OCI-LY3 (cell line): ENCODE measurements around the gene SVEP1.

Source experiments
- H2AFZ ChIP-seq: fragments of 200-600, 300-600 bp; shearing (Covaris generic); 2 replicates; pipeline ENCODE4 v1.6.0; 2014; ENCODE audit warnings: antibody characterized with exemption, low read depth, low read length
- H3K27ac ChIP-seq: fragments of 200-600, 300-600 bp; sonication (generic); 2 replicates; pipeline ENCODE4 v1.5.1; 2014; ENCODE audit warnings: mild to moderate bottlenecking, low read length, moderate library complexity, mixed read lengths
- H3K27me3 ChIP-seq: fragments of 200-600, 300-600 bp; sonication (generic); 2 replicates; pipeline ENCODE4 v1.6.1; 2014; ENCODE audit warnings: low read depth, low read length, mixed read lengths
- H3K36me3 ChIP-seq: fragments of 200-600, 300-600 bp; sonication (generic); replicated peaks from 2 replicates; pipeline ENCODE3; 2014; ENCODE audit warnings: low read depth, low read length, mixed read lengths
- H3K4me1 ChIP-seq: fragments of 300-600, 200-600 bp; sonication (generic); 2 replicates; pipeline ENCODE4 v1.6.1; 2014; ENCODE audit warnings: low read length, mixed read lengths
- H3K4me2 ChIP-seq: fragments of 200-600, 300-600 bp; sonication (generic); 2 replicates; pipeline ENCODE4 v1.6.1; 2014; ENCODE audit warnings: low read length, mixed read lengths
- H3K4me3 ChIP-seq: fragments of 300-600, 200-600 bp; sonication (generic); 2 replicates; pipeline ENCODE4 v1.5.1; 2014; ENCODE audit warnings: antibody characterized with exemption, mild to moderate bottlenecking, low read length, moderate library complexity
- H3K79me2 ChIP-seq: fragments of 300-600, 200-600 bp; shearing (Covaris generic); 2 replicates; pipeline ENCODE4 v1.6.1; 2014; ENCODE audit warnings: mild to moderate bottlenecking, low read length, mixed read lengths
- H3K9ac ChIP-seq: fragments of 300-600, 200-600 bp; shearing (Covaris generic); 2 replicates; pipeline ENCODE4 v1.6.0; 2014; ENCODE audit warnings: mild to moderate bottlenecking, low read length, moderate library complexity
- H3K9me3 ChIP-seq: fragments of 200-600, 300-600 bp; shearing (Covaris generic); 2 replicates; pipeline ENCODE4 v1.6.1; 2014; ENCODE audit warnings: low read length, mixed read lengths; ENCODE audit not compliant: insufficient read depth
- H4K20me1 ChIP-seq: fragments of 200-600, 300-600 bp; sonication (generic); 2 replicates; pipeline ENCODE4 v1.6.1; 2016; ENCODE audit warnings: low read length, mixed read lengths; ENCODE audit not compliant: insufficient read depth
- CTCF ChIP-seq: fragments of 200-600, 300-600 bp; sonication (generic); IDR thresholded peaks from 2 replicates; pipeline ENCODE4 v1.5.1; 2014; ENCODE audit warnings: antibody characterized with exemption, low read length, low read depth
- EZH2phosphoT487 ChIP-seq: fragments of 200-600 bp; shearing (Covaris generic); IDR thresholded peaks from 2 replicates; pipeline ENCODE4 v1.6.1; 2018; ENCODE audit warnings: antibody characterized with exemption, mixed run types, low read depth

Gene SVEP1

GRCh38 chr9:110456681-110457080, 122.9 kb downstream of the SVEP1 start:
- no peaks in the 10 kb centered on the region for H3K36me3 ChIP-seq

GRCh38 chr9:110455860-110456259, 123.7 kb downstream of the SVEP1 start:
- Histone ChIP-seq H3K27ac (no peak overlapping the region), H2AFZ (no peak overlapping the region), H3K9me3 (no peaks in the 10 kb centered on the region), H3K27me3 (0 out of 2 replicates have a peak, but pooled peaks cover 3% of the 10 kb centered on the region), H3K9ac (no peak overlapping the region), H3K4me3 (no peak overlapping the region), H3K36me3 (no peaks in the 10 kb centered on the region), H3K4me1 (no peaks in the 10 kb centered on the region), H4K20me1 (no peaks in the 10 kb centered on the region), H3K4me2 (no peak overlapping the region), H3K79me2 (no peaks in the 10 kb centered on the region)
- TF ChIP-seq EZH2phosphoT487 (no peak), CTCF (no peak)

More at GRCh38 chr9:110456681-110457080, 122.9 kb downstream of the SVEP1 start:
- no peaks in the 10 kb centered on the region for H3K79me2 ChIP-seq
- no peaks in the 10 kb centered on the region for H3K9me3 ChIP-seq
- H3K4me3 ChIP-seq: no peak overlapping the region
- TF ChIP-seq CTCF (no peak), EZH2phosphoT487 (no peak)
- no peaks in the 10 kb centered on the region for H3K4me1 ChIP-seq
- no peak overlapping the region for H3K27ac ChIP-seq
- no peaks in the 10 kb centered on the region for H3K27me3 ChIP-seq
- no peaks in the 10 kb centered on the region for H4K20me1 ChIP-seq
- no peak overlapping the region for H3K9ac ChIP-seq
- H3K4me2 ChIP-seq: no peak overlapping the region
- H2AFZ ChIP-seq: no peak overlapping the region

- H3K9me3 ChIP-seq: no peaks in the 10 kb centered on the region
- no peak overlapping the region for H3K4me3 ChIP-seq
- H3K27ac ChIP-seq: no peak overlapping the region
- H3K36me3 ChIP-seq: no peaks in the 10 kb centered on the region
- TF ChIP-seq CTCF (peak; percentile 67), EZH2phosphoT487 (no peak)
- H4K20me1 ChIP-seq: no peaks in the 10 kb centered on the region
- no peak overlapping the region for H2AFZ ChIP-seq
- H3K27me3 ChIP-seq: 0 out of 2 replicates have a peak, but pooled peaks cover 3% of the 10 kb centered on the region
- H3K4me2 ChIP-seq: no peak overlapping the region
- no peaks in the 10 kb centered on the region for H3K79me2 ChIP-seq
- H3K4me1 ChIP-seq: no peaks in the 10 kb centered on the region
- H3K9ac ChIP-seq: no peak overlapping the region
Observed at GRCh38 chr9:110452227-110452801, 127.2 kb downstream of the SVEP1 start.

- H3K4me1 ChIP-seq: no peaks in the 10 kb centered on the region
- no peak overlapping the region for H3K27ac ChIP-seq
- H2AFZ ChIP-seq: no peak overlapping the region
- TF ChIP-seq EZH2phosphoT487 (no peak), CTCF (no peak)
- no peaks in the 10 kb centered on the region for H3K36me3 ChIP-seq
- H3K27me3 ChIP-seq: 0 out of 2 replicates have a peak, but pooled peaks cover 3% of the 10 kb centered on the region
- H3K9me3 ChIP-seq: no peaks in the 10 kb centered on the region
- H3K9ac ChIP-seq: no peak overlapping the region
- H3K4me3 ChIP-seq: no peak overlapping the region
- no peaks in the 10 kb centered on the region for H3K79me2 ChIP-seq
- no peaks in the 10 kb centered on the region for H4K20me1 ChIP-seq
- H3K4me2 ChIP-seq: no peak overlapping the region
Observed at GRCh38 chr9:110451726-110452125, 127.8 kb downstream of the SVEP1 start.
